DND-41 (cell line): ENCODE results near the gene DYSF.

Source experiments
- ATAC-seq: fragments of 200-7000 bp; cut with Tn5 transposase; 3 replicates; pipeline ENCODE4 v1.9.1; 2021; ENCODE audit warnings: low read depth; ENCODE audit not compliant: insufficient read depth
- DNase-seq: peaks from one replicate; pipeline ENCODE4 v3.0.0-alpha.2; 2020
- H2AFZ ChIP-seq: 2 replicates; pipeline ENCODE4 v1.6.0; 2012; ENCODE audit warnings: low read depth, low read length
- H3K27ac ChIP-seq: 2 replicates; pipeline ENCODE4 v1.5.1; 2012; ENCODE audit warnings: low read length, inconsistent platforms
- H3K27me3 ChIP-seq: fragments of 200-600 bp; sonication (generic); 2 replicates; pipeline ENCODE4 v1.6.0; 2012; ENCODE audit warnings: low read length, mild to moderate bottlenecking, inconsistent platforms; ENCODE audit not compliant: insufficient read depth, poor library complexity
- H3K36me3 ChIP-seq: 2 replicates; pipeline ENCODE4 v1.5.1; 2012; ENCODE audit warnings: low read length, inconsistent platforms; ENCODE audit not compliant: insufficient read depth
- H3K4me1 ChIP-seq: 2 replicates; pipeline ENCODE4 v1.5.1; 2012; ENCODE audit warnings: mild to moderate bottlenecking, low read length; ENCODE audit not compliant: insufficient read depth
- H3K4me2 ChIP-seq: 2 replicates; pipeline ENCODE4 v1.6.0; 2012; ENCODE audit warnings: mild to moderate bottlenecking, moderate library complexity, low read length, inconsistent platforms; ENCODE audit not compliant: insufficient read depth
- H3K4me3 ChIP-seq, 2 experiments: fragments of 200-600 bp in 1 of 2; shearing (Covaris generic) in 1 of 2; 2 replicates each; pipeline ENCODE4 v1.5.1; 2012 to 2016; ENCODE audit warnings: inconsistent platforms in 2 of 2, low read length in 2 of 2, mild to moderate bottlenecking in 2 of 2, low read depth in 1 of 2, moderate library complexity in 1 of 2
- H3K79me2 ChIP-seq: 2 replicates; pipeline ENCODE4 v1.6.0; 2012; ENCODE audit warnings: low read length, inconsistent platforms; ENCODE audit not compliant: insufficient read depth
- H3K9ac ChIP-seq: 2 replicates; pipeline ENCODE4 v1.6.0; 2012; ENCODE audit warnings: low read depth, mild to moderate bottlenecking, inconsistent platforms, low read length, moderate library complexity
- H3K9me3 ChIP-seq: 2 replicates; pipeline ENCODE4 v1.5.1; 2012; ENCODE audit warnings: low read length, moderate library complexity, mild to moderate bottlenecking, inconsistent platforms; ENCODE audit not compliant: insufficient read depth, severe bottlenecking
- H4K20me1 ChIP-seq: 2 replicates; pipeline ENCODE4 v1.6.0; 2012; ENCODE audit warnings: low read length; ENCODE audit not compliant: insufficient read depth
- CTCF ChIP-seq: IDR thresholded peaks from 2 replicates; pipeline ENCODE4 v1.5.1; 2012; ENCODE audit warnings: borderline replicate concordance, low read length, moderate library complexity, mild to moderate bottlenecking; ENCODE audit not compliant: poor library complexity, severe bottlenecking; ENCODE audit errors: extremely low read depth
- EZH2 ChIP-seq: IDR thresholded peaks from 3 replicates; pipeline ENCODE4 v1.6.1; 2012; ENCODE audit warnings: borderline replicate concordance, low read depth, mild to moderate bottlenecking, moderate library complexity, low read length, inconsistent platforms; ENCODE audit not compliant: severe bottlenecking

The DYSF gene

GRCh38 chr2:71595569-71595968 lies 142.2 kb downstream of the DYSF start:
- Histone ChIP-seq H2AFZ (no peak overlapping the region), H3K4me2 (no peak overlapping the region)

GRCh38 chr2:71596011-71596410 lies 142.7 kb downstream of the DYSF start:
- Histone ChIP-seq H3K4me1 (no peaks in the 10 kb centered on the region), H3K4me3 (no peak overlapping the region), H3K36me3 (no peaks in the 10 kb centered on the region), H3K27me3 (peaks cover 5% of the 10 kb centered on the region), H4K20me1 (no peaks in the 10 kb centered on the region), H2AFZ (no peak overlapping the region), H3K9ac (no peak overlapping the region), H3K27ac (no peak overlapping the region), H3K79me2 (no peaks in the 10 kb centered on the region), H3K4me2 (no peak overlapping the region), H3K9me3 (no peaks in the 10 kb centered on the region)
- ATAC-seq (no peak), DNase-seq (no peak)
- TF ChIP-seq CTCF (no peak), EZH2 (no peak)

More at GRCh38 chr2:71595569-71595968, 142.2 kb downstream of the DYSF start:
- H3K79me2 ChIP-seq = no peaks in the 10 kb centered on the region
- no peak for TF ChIP-seq EZH2
- no peak for TF ChIP-seq CTCF
- no peaks in the 10 kb centered on the region for H3K4me1 ChIP-seq
- peaks cover 4% of the 10 kb centered on the region for H3K27me3 ChIP-seq
- H3K4me3 ChIP-seq = no peak overlapping the region
- H3K9me3 ChIP-seq = no peaks in the 10 kb centered on the region
- H3K27ac ChIP-seq = no peak overlapping the region
- H3K9ac ChIP-seq = no peak overlapping the region
- DNase-seq (no peak), ATAC-seq (no peak)
- H3K36me3 ChIP-seq = no peaks in the 10 kb centered on the region
- H4K20me1 ChIP-seq = no peaks in the 10 kb centered on the region

GRCh38 chr2:71597756-71598155 lies 144.4 kb downstream of the DYSF start:
- ATAC-seq (no peak), DNase-seq (no peak)
- Histone ChIP-seq H3K9ac (no peak overlapping the region), H3K4me2 (no peak overlapping the region), H2AFZ (no peak overlapping the region), H4K20me1 (no peaks in the 10 kb centered on the region), H3K36me3 (no peaks in the 10 kb centered on the region), H3K79me2 (no peaks in the 10 kb centered on the region), H3K27ac (no peak overlapping the region), H3K9me3 (no peaks in the 10 kb centered on the region), H3K27me3 (peaks cover 11% of the 10 kb centered on the region), H3K4me1 (no peaks in the 10 kb centered on the region), H3K4me3 (no peak overlapping the region)
- no peak for TF ChIP-seq EZH2
- TF ChIP-seq CTCF = no peak

- no peaks in the 10 kb centered on the region for H3K79me2 ChIP-seq
- H3K36me3 ChIP-seq = no peaks in the 10 kb centered on the region
- TF ChIP-seq CTCF (no peak), EZH2 (no peak)
- no peak for DNase-seq
- H3K4me2 ChIP-seq = no peak overlapping the region
- H2AFZ ChIP-seq = no peak overlapping the region
- peaks cover 11% of the 10 kb centered on the region for H3K27me3 ChIP-seq
- no peaks in the 10 kb centered on the region for H3K4me1 ChIP-seq
- no peak for ATAC-seq
- H3K9ac ChIP-seq = no peak overlapping the region
- H3K4me3 ChIP-seq = no peak overlapping the region
- H3K9me3 ChIP-seq = no peaks in the 10 kb centered on the region
- H3K27ac ChIP-seq = no peak overlapping the region
- H4K20me1 ChIP-seq = no peaks in the 10 kb centered on the region
Measured at GRCh38 chr2:71598526-71598925, 145.2 kb downstream of the DYSF start.
